Measurements from ENCODE around the gene HS1BP3. TPM values are rescaled to one million over a fixed set of nuclear protein-coding genes. Genes with fewer than 3 reads are reported as not detected.

The HS1BP3 gene
- total and polyA plus RNA-seq, 2 of the 4 experiments (the other 2 are of a cell fraction) = 9.0 to 14.8 TPM

GRCh38 chr2:20647211-20647610 is 3.7 kb downstream of the HS1BP3 start:
- ChIA-PET POLR2A (ENCODE audit: unreplicated experiment) (no interaction called here), CTCF (no interaction called here)
- Histone ChIP-seq H3K79me1 (ENCODE audit: low read depth in 1 of 2, low read length in 2 of 2) (peaks cover 10 to 44% of the 10 kb centered on the region in 2 experiments; a peak in 3 of 4 replicates), H2BK20ac (ENCODE audit: low read depth, low read length) (no peak overlapping the region), H3K4me1 (ENCODE audit: control insufficient read depth, insufficient read depth, low read length) (peaks cover 9% of the 10 kb centered on the region), H3K9me3 (ENCODE audit: control insufficient read depth, insufficient read depth, low read length) (no peaks in the 10 kb centered on the region), H3K27me3 (ENCODE audit: control insufficient read depth, insufficient read depth, low read length) (no peaks in the 10 kb centered on the region), H2AK9ac (replicated peaks; ENCODE audit: low read depth, low read length, poor library complexity) (no peak overlapping the region), H2AFZ (replicated peaks; ENCODE audit: low read length, poor library complexity) (no peak overlapping the region), H3K4me3 (ENCODE audit: insufficient read depth, low read depth, low read length) (no peak overlapping the region), H4K8ac (ENCODE audit: low read depth in 2 of 2, low read length in 2 of 2) (no peak overlapping the region), H2BK15ac (ENCODE audit: low read depth, low read length) (no peak overlapping the region), H3K4me2 (ENCODE audit: low read depth, low read length) (no peak overlapping the region), H3K23ac (ENCODE audit: low read depth, low read length) (no peak overlapping the region), H3K18ac (ENCODE audit: low read depth, low read length) (no peak overlapping the region), H3K14ac (replicated peaks; ENCODE audit: low read depth, low read length) (no peak overlapping the region), H3K56ac (ENCODE audit: extremely low read depth, insufficient read depth, low read length) (no peak overlapping the region), H3K27ac (ENCODE audit: insufficient read depth, low read length) (no peak overlapping the region), H2BK120ac (ENCODE audit: low read depth, low read length) (no peak overlapping the region), H3K4ac (ENCODE audit: low read depth, low read length) (no peak overlapping the region), H2AK5ac (ENCODE audit: low read depth, low read length) (no peak overlapping the region), H2BK5ac (ENCODE audit: low read depth, low read length, poor library complexity, severe bottlenecking) (no peak overlapping the region), H3K36me3 (ENCODE audit: control insufficient read depth, insufficient read depth, low read length) (peaks cover 14% of the 10 kb centered on the region; the same call in 1 of the 2 replicates), H3K9ac (ENCODE audit: low read depth, low read length) (no peak overlapping the region), H3K9me1 (ENCODE audit: insufficient read depth, low read length) (peaks cover 9% of the 10 kb centered on the region), H4K91ac (ENCODE audit: insufficient read depth, low read depth, low read length) (no peak overlapping the region), H4K5ac (ENCODE audit: low read depth, low read length) (no peak overlapping the region), H4K20me1 (ENCODE audit: insufficient read depth, low read length) (peaks cover 13% of the 10 kb centered on the region; the same call in 1 of the 2 replicates)
- no CpG with 5 or more reads among the region's 3 CpGs for WGBS, 2 experiments (ENCODE audit: extremely low coverage in 2 of 2, insufficient read length in 1 of 2)
- DNase-seq (no peak), ATAC-seq (ENCODE audit: low read depth) (no peak)
- dilution Hi-C loops (cut with HindIII; ENCODE audit: low sequenced_read_pairs, unreplicated experiment) (loop anchor here (25.0 kb wide), 1 partner anchor 260 kb away; no protein-coding TSS in a partner anchor), in situ Hi-C loops (cut with MboI; ENCODE audit: low sequenced_read_pairs) (no loop called here), intact Hi-C loops (cut with micrococcal nuclease) (no loop called here)
- BruUV-seq (replicated peaks) = no TSS peak
- TF ChIP-seq, protein P1, sequence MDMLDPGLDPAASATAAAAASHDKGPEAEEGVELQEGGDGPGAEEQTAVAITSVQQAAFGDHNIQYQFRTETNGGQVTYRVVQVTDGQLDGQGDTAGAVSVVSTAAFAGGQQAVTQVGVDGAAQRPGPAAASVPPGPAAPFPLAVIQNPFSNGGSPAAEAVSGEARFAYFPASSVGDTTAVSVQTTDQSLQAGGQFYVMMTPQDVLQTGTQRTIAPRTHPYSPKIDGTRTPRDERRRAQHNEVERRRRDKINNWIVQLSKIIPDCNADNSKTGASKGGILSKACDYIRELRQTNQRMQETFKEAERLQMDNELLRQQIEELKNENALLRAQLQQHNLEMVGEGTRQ (IDR thresholded peaks at IDR 0.05; ENCODE audit: low read depth, low read length) = no peak
- no peak for TF ChIP-seq BHLHE40 (IDR thresholded peaks at IDR 0.05; ENCODE audit: low read depth, low read length)
- TF ChIP-seq SMC3 (IDR thresholded peaks at IDR 0.05; ENCODE audit: low read depth, low read length) = no peak
- no peak for TF ChIP-seq CEBPB (IDR thresholded peaks at IDR 0.05; ENCODE audit: low read depth, low read length)
- TF ChIP-seq MAZ (IDR thresholded peaks at IDR 0.05; ENCODE audit: borderline replicate concordance, low read depth, low read length) = no peak
- no peak for TF ChIP-seq RAD21 (IDR thresholded peaks at IDR 0.05; ENCODE audit: low read length)
- no peak for TF ChIP-seq NFE2L2 (IDR thresholded peaks at IDR 0.05; ENCODE audit: low read depth, low read length)
- no peak for TF ChIP-seq CTCF (conservative IDR thresholded peaks at IDR 0.05; ENCODE audit: low read depth, low read length)
- TF ChIP-seq MXI1 (IDR thresholded peaks at IDR 0.05; ENCODE audit: borderline replicate concordance, low read depth, low read length) = no peak
- TF ChIP-seq CHD1 (IDR thresholded peaks at IDR 0.05; ENCODE audit: low read depth, low read length) = no peak
- TF ChIP-seq ELK1 (IDR thresholded peaks at IDR 0.05; ENCODE audit: borderline replicate concordance, low read depth, low read length) = no peak
